Measurements from ENCODE around the gene SSTR4. TPM values are rescaled to one million over a fixed set of nuclear protein-coding genes. Genes with fewer than 3 reads are reported as not detected.

Gene SSTR4
- total and polyA plus RNA-seq, 8 donors, result 0.18 to 0.47 (median 0.26) TPM; not detected in 2

DNA sequence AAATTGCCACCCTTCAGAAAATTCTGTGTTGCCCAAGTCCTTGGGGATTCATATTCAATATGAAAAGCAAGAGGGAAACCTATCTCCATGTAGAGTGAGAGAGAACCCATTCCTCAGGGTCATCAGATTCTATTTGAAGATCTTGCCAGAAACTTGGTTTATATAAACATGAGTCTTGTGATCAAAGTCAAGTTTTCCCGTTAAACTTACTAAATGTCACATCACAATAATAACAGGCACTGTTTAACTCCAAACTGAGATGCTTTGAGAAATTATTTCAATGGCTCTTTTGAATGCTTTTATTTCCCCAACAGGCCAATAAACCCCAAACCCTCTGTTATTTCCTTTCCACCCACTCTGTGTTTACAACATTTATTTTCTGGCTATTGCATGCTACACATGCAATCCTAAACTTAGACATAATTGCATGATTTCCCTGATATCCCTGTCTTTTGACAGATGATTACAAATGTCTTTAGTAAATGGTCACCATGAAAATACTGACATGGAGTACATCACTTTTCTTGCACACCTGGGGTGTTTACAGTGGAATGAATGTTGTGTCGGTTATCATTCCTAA lies 31.1 kb upstream of the SSTR4 start:
- Histone ChIP-seq H3K27ac (no peak overlapping the region), H3K27me3 (no peaks in the 10 kb centered on the region), H3K4me3 (no peak overlapping the region), H3K9me3 (no peaks in the 10 kb centered on the region), H3K4me1 (peaks cover 3 to 5% of the 10 kb centered on the region in 2 donors), H3K36me3 (no peaks in the 10 kb centered on the region)
- TF ChIP-seq, protein P1, sequence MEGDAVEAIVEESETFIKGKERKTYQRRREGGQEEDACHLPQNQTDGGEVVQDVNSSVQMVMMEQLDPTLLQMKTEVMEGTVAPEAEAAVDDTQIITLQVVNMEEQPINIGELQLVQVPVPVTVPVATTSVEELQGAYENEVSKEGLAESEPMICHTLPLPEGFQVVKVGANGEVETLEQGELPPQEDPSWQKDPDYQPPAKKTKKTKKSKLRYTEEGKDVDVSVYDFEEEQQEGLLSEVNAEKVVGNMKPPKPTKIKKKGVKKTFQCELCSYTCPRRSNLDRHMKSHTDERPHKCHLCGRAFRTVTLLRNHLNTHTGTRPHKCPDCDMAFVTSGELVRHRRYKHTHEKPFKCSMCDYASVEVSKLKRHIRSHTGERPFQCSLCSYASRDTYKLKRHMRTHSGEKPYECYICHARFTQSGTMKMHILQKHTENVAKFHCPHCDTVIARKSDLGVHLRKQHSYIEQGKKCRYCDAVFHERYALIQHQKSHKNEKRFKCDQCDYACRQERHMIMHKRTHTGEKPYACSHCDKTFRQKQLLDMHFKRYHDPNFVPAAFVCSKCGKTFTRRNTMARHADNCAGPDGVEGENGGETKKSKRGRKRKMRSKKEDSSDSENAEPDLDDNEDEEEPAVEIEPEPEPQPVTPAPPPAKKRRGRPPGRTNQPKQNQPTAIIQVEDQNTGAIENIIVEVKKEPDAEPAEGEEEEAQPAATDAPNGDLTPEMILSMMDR (IDR thresholded peaks at IDR 0.05), result no peak
- DNase-seq (no peak), ATAC-seq (no peak)
- intact Hi-C loops (cut with DNase I), result no loop called here

DNA sequence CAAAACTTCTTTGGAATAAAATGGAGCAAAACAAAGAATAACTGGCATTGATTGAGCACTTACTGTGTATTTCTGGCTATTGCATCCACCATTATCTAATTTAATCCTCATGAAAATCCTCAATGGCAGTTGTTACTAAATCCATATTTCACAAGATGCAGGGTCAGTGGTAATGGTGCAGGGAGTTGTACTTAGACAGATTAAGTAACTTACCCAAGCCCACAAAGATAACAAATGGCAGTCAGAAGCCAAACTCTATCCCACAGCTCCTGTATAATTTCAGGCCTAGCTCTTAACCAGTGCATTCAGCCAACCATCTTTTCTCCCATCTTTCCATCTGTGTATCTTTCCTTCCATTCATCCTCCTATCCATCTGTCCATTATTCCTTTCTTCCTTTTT lies 29.3 kb upstream of the SSTR4 start:
- no peaks in the 10 kb centered on the region for H3K4me1 ChIP-seq
- no peaks in the 10 kb centered on the region for H3K9me3 ChIP-seq
- DNase-seq (no peak), ATAC-seq (no peak)
- H3K4me3 ChIP-seq, result no peak overlapping the region
- no peak overlapping the region for H3K27ac ChIP-seq
- no peaks in the 10 kb centered on the region for H3K36me3 ChIP-seq
- intact Hi-C loops (cut with DNase I), result no loop called here
- TF ChIP-seq, protein P1 (IDR thresholded peaks at IDR 0.05), result no peak
- no peaks in the 10 kb centered on the region for H3K27me3 ChIP-seq

DNA sequence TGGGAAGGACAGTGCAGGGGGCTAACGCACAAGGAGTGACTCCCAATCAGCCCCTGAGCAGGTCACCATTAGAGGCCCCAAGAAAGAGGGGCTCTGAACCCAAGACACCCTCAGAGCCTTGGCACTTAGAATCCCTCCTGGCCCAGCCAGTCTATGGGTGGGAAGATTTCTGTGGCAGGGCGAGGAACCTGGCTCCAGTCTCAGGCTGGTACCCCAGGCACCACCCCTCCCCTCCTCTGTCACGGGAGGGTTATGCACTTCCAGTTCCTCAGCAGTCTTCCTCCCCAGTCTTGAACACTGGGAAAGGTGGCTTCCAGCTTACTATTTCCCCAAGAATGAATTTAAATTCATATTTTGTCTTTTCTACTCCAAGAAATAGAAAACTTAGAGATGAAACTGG lies 27.6 kb upstream of the SSTR4 start:
- no peak overlapping the region for H3K27ac ChIP-seq
- ATAC-seq (no peak), DNase-seq (no peak)
- TF ChIP-seq, protein P1 (IDR thresholded peaks at IDR 0.05), result no peak
- H3K36me3 ChIP-seq, result no peaks in the 10 kb centered on the region
- no peaks in the 10 kb centered on the region for H3K9me3 ChIP-seq
- no peak overlapping the region for H3K4me3 ChIP-seq
- no peaks in the 10 kb centered on the region for H3K27me3 ChIP-seq
- intact Hi-C loops (cut with DNase I), result no loop called here
- H3K4me1 ChIP-seq, result no peaks in the 10 kb centered on the region

DNA sequence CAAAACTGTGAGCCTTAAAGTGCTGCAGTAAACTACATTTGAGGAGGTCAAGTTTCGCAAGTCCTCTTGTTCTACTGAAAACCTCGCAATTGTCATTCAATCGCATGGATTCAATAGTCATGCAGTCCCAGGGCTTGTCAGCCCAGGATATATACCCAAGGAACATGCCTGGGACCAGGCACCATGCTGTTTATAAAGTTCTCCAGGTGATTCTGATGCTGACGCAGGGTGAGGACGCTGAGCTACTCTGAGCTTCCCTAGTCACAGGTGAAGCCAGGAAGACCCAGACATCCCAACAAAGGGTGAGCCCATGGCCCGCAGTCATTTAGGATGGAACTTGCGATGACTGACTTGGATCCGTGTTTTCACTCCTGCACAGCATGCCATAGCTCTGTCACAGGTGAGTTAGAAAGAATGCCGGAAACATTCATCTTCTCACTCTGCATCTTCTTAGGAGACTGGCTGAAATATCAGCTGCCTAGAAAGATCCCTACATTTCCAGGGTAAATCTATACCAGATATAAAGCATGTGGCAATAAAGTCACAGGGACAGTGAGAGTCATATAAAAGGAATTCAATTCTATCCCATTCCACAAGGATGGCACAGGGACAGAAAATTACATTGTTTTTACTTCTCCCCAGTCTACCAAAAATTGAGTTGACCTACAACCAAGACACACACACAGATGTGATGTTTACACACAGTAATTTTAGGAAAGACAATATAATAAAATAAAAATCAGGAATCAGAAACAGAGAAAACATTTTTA lies 27.0 kb upstream of the SSTR4 start:
- no peak overlapping the region for H3K27ac ChIP-seq
- H3K36me3 ChIP-seq, result no peaks in the 10 kb centered on the region
- no peak overlapping the region for H3K4me3 ChIP-seq
- no peaks in the 10 kb centered on the region for H3K27me3 ChIP-seq
- intact Hi-C loops (cut with DNase I), result no loop called here
- ATAC-seq (no peak), DNase-seq (no peak)
- no peaks in the 10 kb centered on the region for H3K9me3 ChIP-seq
- TF ChIP-seq, protein P1 (IDR thresholded peaks at IDR 0.05), result no peak
- no peaks in the 10 kb centered on the region for H3K4me1 ChIP-seq

DNA sequence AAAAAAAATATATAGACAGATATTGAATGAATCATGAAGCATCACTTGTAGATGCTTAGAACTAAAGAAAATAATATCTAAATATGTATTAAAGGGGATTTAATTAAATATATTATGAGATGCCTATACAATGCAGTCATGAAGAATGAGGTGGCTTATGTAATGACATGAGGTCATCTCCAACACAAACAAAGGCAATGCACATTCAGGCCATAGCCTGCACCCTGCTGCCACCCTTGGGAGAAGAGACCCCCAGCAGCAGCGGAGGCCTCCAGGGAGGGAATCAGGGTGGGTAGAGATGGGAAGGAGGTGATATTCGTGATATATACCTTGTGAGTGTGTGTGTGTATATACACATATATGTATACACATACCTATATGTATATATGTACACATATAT lies 26.4 kb upstream of the SSTR4 start:
- DNase-seq, result no peak
- Histone ChIP-seq H3K4me1 (no peaks in the 10 kb centered on the region), H3K4me3 (no peak overlapping the region), H3K9me3 (no peaks in the 10 kb centered on the region), H3K27me3 (no peaks in the 10 kb centered on the region), H3K27ac (no peak overlapping the region), H3K36me3 (no peaks in the 10 kb centered on the region)
- no peak for ATAC-seq
- TF ChIP-seq, protein P1 (IDR thresholded peaks at IDR 0.05), result no peak
- intact Hi-C loops (cut with DNase I), result no loop called here

All from left lung (tissue), 10 donors.